Transverse colon (tissue), 4 donors: ENCODE measurements around the gene PPP1R2B. TPM values are rescaled to one million over a fixed set of nuclear protein-coding genes. Genes with fewer than 3 reads are reported as not detected.

ENCODE experiments used
- DNase-seq: peaks from one replicate; pipeline ENCODE4 v3.0.0-alpha.2; 2019
- H3K27ac ChIP-seq, 4 donors: fragments of 200-600 bp; sonication (generic); 2 replicates each; pipeline ENCODE4 v1.5.1; 2016 to 2018; ENCODE audit warnings: inconsistent platforms in 4 of 4
- H3K27me3 ChIP-seq: fragments of 200-600 bp; sonication (generic); 2 replicates; pipeline ENCODE4 v1.5.1; 2017; ENCODE audit warnings: inconsistent platforms
- H3K36me3 ChIP-seq, 4 donors: fragments of 200-600 bp; sonication (generic); 2 replicates each; pipeline ENCODE4 v1.5.1; 2017 to 2019; ENCODE audit warnings: inconsistent platforms in 4 of 4
- H3K4me1 ChIP-seq, 4 donors: fragments of 200-600 bp; sonication (generic); 2 replicates each; pipeline ENCODE4 v1.5.1; 2017 to 2020; ENCODE audit warnings: inconsistent platforms in 4 of 4
- H3K4me3 ChIP-seq, 4 donors: fragments of 200-600 bp; sonication (generic); 1 replicate in 1 of 4; 2 replicates in 3 of 4; pipeline versions ENCODE4 v1.5.1 to v1.6.1; 2017 to 2019; ENCODE audit warnings: inconsistent platforms in 4 of 4
- H3K9me3 ChIP-seq, 2 donors: fragments of 200-600 bp; sonication (generic); 2 replicates each; pipeline ENCODE4 v1.5.1; 2017 to 2019; ENCODE audit warnings: inconsistent platforms in 2 of 2
- CTCF ChIP-seq, 5 experiments: fragments of 200-600 bp in 3 of 5; fragments of 450-650 bp in 2 of 5; sonication (generic) in 3 of 5; IDR thresholded peaks; 1 replicate in 2 of 5; 2 replicates in 3 of 5; pipeline ENCODE4 v1.5.1; 2016 to 2017; ENCODE audit warnings: antibody characterized with exemption in 5 of 5, inconsistent platforms in 3 of 5, mild to moderate bottlenecking in 2 of 5, moderate library complexity in 1 of 5
- EP300 ChIP-seq: sonication (generic); formaldehyde crosslinking; IDR thresholded peaks from one replicate; pipeline ENCODE4 v1.6.1; 2017; ENCODE audit warnings: antibody characterized with exemption, low read depth
- POLR2A ChIP-seq: fragments of 450-650 bp; IDR thresholded peaks from one replicate; pipeline ENCODE4 v1.6.1; 2016; ENCODE audit warnings: antibody characterized with exemption, mild to moderate bottlenecking, moderate library complexity
- POLR2AphosphoS5 ChIP-seq, 3 donors: sonication (generic); formaldehyde crosslinking; IDR thresholded peaks; one replicate each; pipeline ENCODE4 v1.6.1; 2016; ENCODE audit warnings: antibody characterized with exemption in 3 of 3
- WGBS, 2 donors: methylation state at CpG; one replicate each; pipeline ENCODE4 v1.1.5; 2018; ENCODE audit warnings: low coverage in 1 of 2; 5-methylcytosine and 5-hydroxymethylcytosine counted together
- in situ Hi-C, 4 donors: fragments of 200-750 bp; cut with MboI; loops; one replicate each; pipeline versions ENCODE4 v1.15.0 to v1.15.1; 2017; ENCODE audit warnings: low sequenced_read_pairs in 3 of 4, low pct_ligation_motif_present in 1 of 4, low pct_unique_long_range_greater_than_20kb in 1 of 4
- intact Hi-C: fragments of 100-400 bp; cut with DNase I; formaldehyde crosslinking; loops from one replicate; pipeline ENCODE4 v1.15.1; 2023; ENCODE audit warnings: low total_unique reads
- total RNA-seq, 4 donors: library from RNA; depleted of rRNA; stranded (reverse); fragments of >200 nt; gene quantifications; one replicate each; pipeline ENCODE4 v1.1.0, GENCODE V29; 2016

Gene PPP1R2B
- total RNA-seq, 4 donors from 2014 or later = not detected

GRCh38 chr5:156812959-156813358 is 37.1 kb upstream of the PPP1R2B start:
- no peak for DNase-seq
- in situ Hi-C loops = loop anchor here in 3 of 4 donors (25.0 kb wide), 1 partner anchor 876 kb away; no protein-coding TSS in a partner anchor
- Histone ChIP-seq H3K4me1 (no peaks in the 10 kb centered on the region), H3K4me3 (no peak overlapping the region), H3K27me3 (no peaks in the 10 kb centered on the region), H3K27ac (no peak overlapping the region), H3K9me3 (no peaks in the 10 kb centered on the region), H3K36me3 (no peaks in the 10 kb centered on the region)
- TF ChIP-seq POLR2AphosphoS5 (IDR thresholded peaks at IDR 0.05) = no peak
- TF ChIP-seq EP300 = no peak
- TF ChIP-seq POLR2A = no peak
- no peak for TF ChIP-seq CTCF (IDR thresholded peaks at IDR 0.05)
- WGBS, 2 donors = 82 to 97% methylated on average over 1 of the region's 1 CpG
- intact Hi-C loops = no loop called here

GRCh38 chr5:156815988-156816599 is 34.0 kb upstream of the PPP1R2B start:
- H3K36me3 ChIP-seq = no peaks in the 10 kb centered on the region
- no peaks in the 10 kb centered on the region for H3K27me3 ChIP-seq
- peak; percentile 17 for DNase-seq
- WGBS, 2 donors = 32 to 57% methylated on average over 2 to 6 of the region's 6 CpGs
- in situ Hi-C loops (loop anchor here in 3 of 4 donors (25.0 kb wide), 1 partner anchor 879 kb away; no protein-coding TSS in a partner anchor), intact Hi-C loops (no loop called here)
- H3K4me3 ChIP-seq = no peak overlapping the region
- H3K4me1 ChIP-seq = no peaks in the 10 kb centered on the region
- H3K27ac ChIP-seq = no peak overlapping the region
- H3K9me3 ChIP-seq = no peaks in the 10 kb centered on the region
- no peak for TF ChIP-seq POLR2A
- TF ChIP-seq EP300 = no peak
- TF ChIP-seq CTCF (IDR thresholded peaks at IDR 0.05) = peak; percentile 27 to 39 (median 37)
- no peak for TF ChIP-seq POLR2AphosphoS5 (IDR thresholded peaks at IDR 0.05)

- H3K9me3 ChIP-seq = no peaks in the 10 kb centered on the region
- WGBS, 2 donors = 44 to 89% methylated on average over 1 to 3 of the region's 3 CpGs
- intact Hi-C loops (no loop called here), in situ Hi-C loops (loop anchor here in 3 of 4 donors (25.0 kb wide), 1 partner anchor 882 kb away; no protein-coding TSS in a partner anchor)
- no peak overlapping the region for H3K27ac ChIP-seq
- no peaks in the 10 kb centered on the region for H3K4me1 ChIP-seq
- TF ChIP-seq POLR2A = no peak
- no peak for TF ChIP-seq EP300
- TF ChIP-seq POLR2AphosphoS5 (IDR thresholded peaks at IDR 0.05) = no peak
- TF ChIP-seq CTCF (IDR thresholded peaks at IDR 0.05) = no peak
- no peaks in the 10 kb centered on the region for H3K27me3 ChIP-seq
- no peaks in the 10 kb centered on the region for H3K36me3 ChIP-seq
- no peak overlapping the region for H3K4me3 ChIP-seq
- no peak for DNase-seq
These were observed 30.6 kb upstream of the PPP1R2B start for GRCh38 chr5:156819537-156819936.

- WGBS, 2 donors = 60 to 86% methylated on average over 1 to 7 of the region's 7 CpGs
These were observed 30.0 kb upstream of the PPP1R2B start for GRCh38 chr5:156819967-156820581.

More at GRCh38 chr5:156819967-156820581, 30.0 kb upstream of the PPP1R2B start:
- TF ChIP-seq EP300 (no peak), POLR2AphosphoS5 (IDR thresholded peaks at IDR 0.05) (no peak), CTCF (IDR thresholded peaks at IDR 0.05) (no peak), POLR2A (no peak)
- no peak overlapping the region for H3K27ac ChIP-seq
- DNase-seq = peak; percentile 13
- no peaks in the 10 kb centered on the region for H3K36me3 ChIP-seq
- H3K4me3 ChIP-seq = no peak overlapping the region
- intact Hi-C loops (loop anchor here (10.0 kb wide), 1 partner anchor 885 kb away; no protein-coding TSS in a partner anchor), in situ Hi-C loops (loop anchor here (10.0 to 25.0 kb wide), 2 partner anchors 875 to 883 kb away; no protein-coding TSS in a partner anchor)
- no peaks in the 10 kb centered on the region for H3K4me1 ChIP-seq
- H3K9me3 ChIP-seq = no peaks in the 10 kb centered on the region
- no peaks in the 10 kb centered on the region for H3K27me3 ChIP-seq
